Smooth muscle cell (in vitro differentiated cells): Measurements from ENCODE around the gene CNTN4. TPM values are rescaled to one million over a fixed set of nuclear protein-coding genes. Genes with fewer than 3 reads are reported as not detected.

Source experiments
- DNase-seq: peaks from one replicate; lab custom pipeline; 2025; ENCODE audit not compliant: unreplicated experiment; lab: John Stamatoyannopoulos, UW
- H2AFZ ChIP-seq: fragments of 200-600 bp; sonication (generic); 2 replicates; pipeline ENCODE4 v1.6.0; 2016; ENCODE audit warnings: antibody characterized with exemption, low read depth, mild to moderate bottlenecking
- H3F3A ChIP-seq: fragments of 200-600 bp; sonication (generic); 2 replicates; pipeline ENCODE4 v1.6.0; 2017; ENCODE audit warnings: antibody characterized with exemption, low read depth
- H3K27ac ChIP-seq: fragments of 200-600 bp; sonication (generic); 2 replicates; pipeline ENCODE4 v1.5.1; 2016; ENCODE audit warnings: low read depth, mild to moderate bottlenecking
- H3K27me3 ChIP-seq: fragments of 200-600 bp; sonication (generic); 2 replicates; pipeline ENCODE4 v1.6.1; 2016; ENCODE audit warnings: low read depth, mild to moderate bottlenecking
- H3K36me3 ChIP-seq: fragments of 200-600 bp; sonication (generic); 2 replicates; pipeline ENCODE4 v1.5.1; 2016; ENCODE audit warnings: low read depth
- H3K4me1 ChIP-seq: fragments of 200-600 bp; sonication (generic); 2 replicates; pipeline ENCODE4 v1.5.1; 2016; ENCODE audit warnings: low read depth
- H3K4me2 ChIP-seq: fragments of 200-600 bp; sonication (generic); 2 replicates; pipeline ENCODE4 v1.6.0; 2016; ENCODE audit warnings: mild to moderate bottlenecking
- H3K4me3 ChIP-seq: fragments of 200-600 bp; sonication (generic); 2 replicates; pipeline ENCODE4 v1.5.1; 2016; ENCODE audit warnings: mild to moderate bottlenecking
- H3K79me2 ChIP-seq: fragments of 200-600 bp; sonication (generic); 2 replicates; pipeline ENCODE4 v1.6.0; 2016; ENCODE audit warnings: low read depth, mild to moderate bottlenecking
- H3K9ac ChIP-seq: fragments of 200-600 bp; sonication (generic); 2 replicates; pipeline ENCODE4 v1.6.0; 2016; ENCODE audit warnings: low read depth
- H3K9me3 ChIP-seq: fragments of 200-600 bp; sonication (generic); replicated peaks from 2 replicates; pipeline ENCODE4 v1.5.1; 2016; ENCODE audit warnings: low read depth
- H4K20me1 ChIP-seq: fragments of 200-600 bp; sonication (generic); 2 replicates; pipeline ENCODE4 v1.6.0; 2016; ENCODE audit warnings: low read depth
- WGBS: methylation state at CpG from one replicate; pipeline ENCODE4 v1.1.7; 2016; ENCODE audit warnings: low lambda C conversion rate; 5-methylcytosine and 5-hydroxymethylcytosine counted together
- polyA plus RNA-seq: library from polyadenylated mRNA; unstranded; fragments of >200 nt; fragmentation: Nextera tagmentation; extraction: Ambion mirVana; gene quantifications from 2 replicates; pipeline ENCODE4 v1.2.1, GENCODE V29; 2016
- total RNA-seq: library from RNA; depleted of rRNA; stranded (reverse); fragments of >200 nt; gene quantifications from 2 replicates; pipeline ENCODE4 v1.2.3, GENCODE V29; 2014
- TF ChIP-seq, protein P1 (sequence below): fragments of 200-600 bp; sonication (generic); IDR thresholded peaks from 2 replicates; pipeline ENCODE4 v1.5.1; 2017; ENCODE audit warnings: borderline replicate concordance, mild to moderate bottlenecking, antibody characterized with exemption; ENCODE audit not compliant: insufficient read depth, poor library complexity, severe bottlenecking

Gene CNTN4
- total and polyA plus RNA-seq, 2 experiments from 2014 or later: 12.1 to 15.8 TPM

- Histone ChIP-seq H3K4me1 (peaks cover 6% of the 10 kb centered on the region), H3K4me3 (no peak overlapping the region), H4K20me1 (no peaks in the 10 kb centered on the region), H3K27ac (no peak overlapping the region), H3K9ac (no peak overlapping the region), H3K4me2 (no peak overlapping the region), H3K36me3 (no peaks in the 10 kb centered on the region), H3K79me2 (no peaks in the 10 kb centered on the region), H3K27me3 (peaks cover 13% of the 10 kb centered on the region), H3F3A (no peaks in the 10 kb centered on the region), H3K9me3 (no peaks in the 10 kb centered on the region), H2AFZ (no peak overlapping the region)
- no peak for DNase-seq
- 82% methylated on average over 1 of the region's 1 CpG for WGBS
- TF ChIP-seq, protein P1, sequence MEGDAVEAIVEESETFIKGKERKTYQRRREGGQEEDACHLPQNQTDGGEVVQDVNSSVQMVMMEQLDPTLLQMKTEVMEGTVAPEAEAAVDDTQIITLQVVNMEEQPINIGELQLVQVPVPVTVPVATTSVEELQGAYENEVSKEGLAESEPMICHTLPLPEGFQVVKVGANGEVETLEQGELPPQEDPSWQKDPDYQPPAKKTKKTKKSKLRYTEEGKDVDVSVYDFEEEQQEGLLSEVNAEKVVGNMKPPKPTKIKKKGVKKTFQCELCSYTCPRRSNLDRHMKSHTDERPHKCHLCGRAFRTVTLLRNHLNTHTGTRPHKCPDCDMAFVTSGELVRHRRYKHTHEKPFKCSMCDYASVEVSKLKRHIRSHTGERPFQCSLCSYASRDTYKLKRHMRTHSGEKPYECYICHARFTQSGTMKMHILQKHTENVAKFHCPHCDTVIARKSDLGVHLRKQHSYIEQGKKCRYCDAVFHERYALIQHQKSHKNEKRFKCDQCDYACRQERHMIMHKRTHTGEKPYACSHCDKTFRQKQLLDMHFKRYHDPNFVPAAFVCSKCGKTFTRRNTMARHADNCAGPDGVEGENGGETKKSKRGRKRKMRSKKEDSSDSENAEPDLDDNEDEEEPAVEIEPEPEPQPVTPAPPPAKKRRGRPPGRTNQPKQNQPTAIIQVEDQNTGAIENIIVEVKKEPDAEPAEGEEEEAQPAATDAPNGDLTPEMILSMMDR: no peak
Observed at GRCh38 chr3:2851835-2852234, 753.2 kb downstream of the CNTN4 start.

DNA sequence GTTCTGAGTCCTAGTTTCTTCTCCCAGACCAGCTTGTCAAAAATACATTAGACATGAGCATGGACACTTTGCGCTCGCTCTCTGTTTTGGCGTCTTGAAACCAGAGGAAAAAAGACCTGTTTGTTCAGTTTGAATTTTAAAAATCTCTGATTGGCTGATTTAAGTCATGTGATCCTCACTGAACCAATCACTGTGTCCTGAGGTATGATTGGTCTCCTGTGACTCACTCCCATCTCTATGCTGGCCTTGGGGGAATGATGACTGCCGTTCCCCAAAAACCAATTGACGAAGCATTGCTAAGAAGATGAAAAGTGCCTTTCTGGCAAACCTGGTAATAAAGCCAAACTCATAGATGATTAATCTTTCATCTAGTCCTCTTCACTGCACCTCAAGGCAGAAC, 755.0 kb downstream of the CNTN4 start:
- Histone ChIP-seq H3K27me3 (peaks cover 6% of the 10 kb centered on the region), H2AFZ (no peak overlapping the region), H3K79me2 (no peaks in the 10 kb centered on the region), H3K4me3 (no peak overlapping the region), H3K27ac (no peak overlapping the region), H3K36me3 (no peaks in the 10 kb centered on the region), H3K4me1 (peaks cover 8% of the 10 kb centered on the region), H3K4me2 (no peak overlapping the region), H3K9ac (no peak overlapping the region), H3F3A (no peaks in the 10 kb centered on the region), H4K20me1 (no peaks in the 10 kb centered on the region), H3K9me3 (no peaks in the 10 kb centered on the region)
- 75% methylated on average over 5 of the region's 5 CpGs for WGBS
- TF ChIP-seq, protein P1: no peak
- no peak for DNase-seq

- Histone ChIP-seq H3K4me2 (no peak overlapping the region), H2AFZ (no peak overlapping the region), H3F3A (no peaks in the 10 kb centered on the region), H3K79me2 (no peaks in the 10 kb centered on the region), H3K9me3 (no peaks in the 10 kb centered on the region), H4K20me1 (no peaks in the 10 kb centered on the region), H3K9ac (no peak overlapping the region), H3K36me3 (no peaks in the 10 kb centered on the region), H3K4me3 (no peak overlapping the region), H3K27me3 (no peaks in the 10 kb centered on the region), H3K4me1 (peaks cover 8% of the 10 kb centered on the region), H3K27ac (no peak overlapping the region)
- TF ChIP-seq, protein P1: no peak
- DNase-seq: no peak
- 54% methylated on average over 12 of the region's 12 CpGs for WGBS
Observed at GRCh38 chr3:2856138-2857133, 757.8 kb downstream of the CNTN4 start.
